NCI-H1105 treated with DMSO at 0.1 percent for 48 hours (cell line): ENCODE measurements around the gene NIPAL3.
A peak's percentile ranks its signal among the peaks of the same experiment; 100 is the strongest.
"Not testable (repeated sequence)": the region's sequence is repeated elsewhere in the genome, so short reads cannot be mapped to it uniquely, and the experiment has no call there.

Experiments
- DNase-seq: peaks from one replicate; lab custom pipeline; 2025; lab: John Stamatoyannopoulos, UW

Gene NIPAL3

DNA sequence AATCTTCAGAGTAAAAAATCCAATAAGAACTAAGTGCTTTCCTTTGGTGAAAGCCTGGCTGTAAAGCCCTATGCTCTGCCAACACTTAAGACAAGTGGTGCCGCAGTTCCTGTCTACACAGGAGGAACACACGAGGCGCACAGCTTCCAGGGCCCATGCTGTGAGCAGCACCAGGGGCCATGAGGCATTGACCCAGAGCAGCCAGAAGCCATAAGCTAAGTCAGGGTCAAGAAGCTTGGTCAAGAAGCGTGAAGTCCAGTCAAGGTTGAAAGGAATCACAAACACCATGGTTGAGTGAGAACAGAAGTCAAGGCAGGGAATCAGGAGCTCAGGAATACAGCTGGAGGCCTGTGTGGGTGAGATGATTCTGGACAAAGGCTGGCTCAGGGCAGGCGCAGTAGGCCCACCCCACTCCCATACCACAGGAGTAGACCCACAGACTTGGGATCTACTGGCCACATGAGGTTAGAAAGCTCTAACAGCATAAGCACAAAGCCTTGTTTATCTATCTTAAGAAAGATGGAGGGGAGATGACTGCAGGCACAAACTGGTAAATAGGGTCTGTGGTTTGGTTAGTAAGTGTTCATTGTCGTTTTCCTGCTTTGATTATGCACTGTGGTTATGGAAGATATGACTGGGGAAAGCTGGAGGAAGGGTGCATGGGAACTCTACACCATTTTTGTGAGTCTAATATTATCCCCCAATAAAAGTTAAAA, 44.1 kb downstream of the NIPAL3 start:
- DNase-seq = no peak

DNA sequence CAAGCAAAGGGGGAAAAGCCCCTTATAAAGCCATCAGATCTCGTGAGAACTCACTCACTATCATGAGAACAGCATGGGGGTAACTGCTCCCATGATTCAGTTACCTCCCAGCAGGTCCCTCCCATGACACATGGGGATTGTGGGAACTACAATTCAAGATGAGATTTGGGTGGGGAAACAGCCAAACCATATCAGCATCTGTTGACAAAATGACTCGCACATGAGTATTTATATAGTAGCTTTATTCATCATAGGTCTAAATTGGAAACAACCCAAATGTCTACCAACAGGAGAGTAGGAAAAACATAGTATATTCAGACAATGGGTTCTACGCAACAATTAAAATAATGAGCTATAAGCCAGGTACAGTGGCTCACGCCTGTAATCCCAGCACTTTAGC, 46.5 kb downstream of the NIPAL3 start:
- DNase-seq = not testable (repeated sequence)

DNA sequence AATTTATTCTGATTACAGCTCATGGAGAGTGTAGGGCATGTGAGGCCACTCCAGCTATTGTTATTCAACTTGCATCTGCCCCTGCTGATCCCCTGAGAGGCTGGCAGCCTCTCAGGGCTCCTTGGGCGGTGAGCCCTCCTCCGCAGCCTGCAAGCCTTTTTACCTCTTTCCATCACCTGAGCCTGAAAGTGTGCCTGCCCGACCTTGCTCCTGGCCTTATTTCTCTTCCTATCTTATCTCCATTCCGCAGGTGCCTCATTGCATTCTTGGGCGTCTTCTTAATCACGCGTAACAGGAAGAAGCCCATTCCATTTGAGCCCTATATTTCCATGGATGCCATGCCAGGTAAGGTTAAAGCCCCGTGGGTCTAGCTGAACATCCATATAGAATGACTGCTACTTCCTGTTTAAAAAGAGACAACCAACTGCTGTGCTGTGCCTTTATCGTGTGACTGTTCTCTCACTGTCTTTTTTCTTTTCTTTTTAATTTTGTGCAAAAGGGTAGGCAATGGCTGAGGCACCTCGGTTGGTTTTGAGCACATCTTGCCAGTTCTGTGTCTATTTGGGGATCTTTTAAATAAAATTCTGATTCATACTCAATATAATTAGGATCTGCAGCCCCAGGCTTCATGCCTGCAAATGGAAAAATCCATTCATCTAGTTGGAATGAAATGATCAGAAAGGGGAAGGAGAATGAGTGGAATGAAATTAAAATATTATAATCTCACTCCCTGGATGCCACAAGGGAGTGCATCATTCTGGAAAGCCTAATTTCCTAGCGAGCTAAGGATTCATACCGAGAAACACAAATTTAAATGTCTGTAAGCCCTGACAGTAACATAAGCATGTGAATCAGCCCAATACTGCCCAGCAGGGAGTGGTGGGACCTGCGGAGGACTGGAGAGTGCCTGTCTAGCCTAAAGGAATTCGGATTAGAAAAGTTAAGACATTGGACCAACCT, 48.5 kb downstream of the NIPAL3 start:
- peak; percentile 30 for DNase-seq

DNA sequence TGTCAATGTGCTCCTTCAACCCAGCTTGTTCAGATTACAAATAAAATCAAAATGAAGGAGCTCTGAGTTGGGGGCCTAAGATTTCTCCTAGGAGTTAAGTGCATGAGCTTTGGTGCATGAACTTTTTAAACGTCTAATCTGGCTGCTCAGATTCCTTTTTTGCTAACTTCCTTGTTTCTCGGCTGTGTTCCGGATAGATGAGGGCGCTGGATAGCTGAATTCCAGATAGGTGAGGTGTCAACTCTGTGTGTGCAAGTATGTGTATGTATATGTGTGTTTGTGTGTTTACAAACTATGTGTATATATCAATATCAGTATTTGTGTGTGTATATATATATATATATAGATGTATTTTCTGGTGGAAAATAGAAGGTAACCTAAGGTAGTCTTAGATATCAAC, 49.5 kb downstream of the NIPAL3 start:
- no peak for DNase-seq

DNA sequence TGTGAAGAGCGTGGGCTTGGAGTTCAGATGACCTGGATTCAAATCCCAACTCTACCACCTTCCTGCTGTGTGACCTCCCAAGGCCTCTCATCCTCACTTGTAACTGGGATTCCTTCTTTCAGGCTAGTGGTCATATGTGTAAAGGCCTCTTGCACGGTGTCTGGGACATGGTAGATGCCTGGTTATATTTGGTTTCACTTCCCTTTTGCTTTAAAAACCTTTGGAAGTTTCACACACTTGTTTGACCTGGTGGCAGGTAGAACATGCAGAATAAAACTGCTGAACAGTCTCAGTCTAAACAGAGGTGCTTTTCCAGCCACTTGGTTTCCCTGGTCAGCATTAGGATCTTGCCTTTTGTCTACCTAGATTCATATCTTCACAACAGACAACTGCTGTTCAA, 50.0 kb downstream of the NIPAL3 start:
- DNase-seq = no peak

DNA sequence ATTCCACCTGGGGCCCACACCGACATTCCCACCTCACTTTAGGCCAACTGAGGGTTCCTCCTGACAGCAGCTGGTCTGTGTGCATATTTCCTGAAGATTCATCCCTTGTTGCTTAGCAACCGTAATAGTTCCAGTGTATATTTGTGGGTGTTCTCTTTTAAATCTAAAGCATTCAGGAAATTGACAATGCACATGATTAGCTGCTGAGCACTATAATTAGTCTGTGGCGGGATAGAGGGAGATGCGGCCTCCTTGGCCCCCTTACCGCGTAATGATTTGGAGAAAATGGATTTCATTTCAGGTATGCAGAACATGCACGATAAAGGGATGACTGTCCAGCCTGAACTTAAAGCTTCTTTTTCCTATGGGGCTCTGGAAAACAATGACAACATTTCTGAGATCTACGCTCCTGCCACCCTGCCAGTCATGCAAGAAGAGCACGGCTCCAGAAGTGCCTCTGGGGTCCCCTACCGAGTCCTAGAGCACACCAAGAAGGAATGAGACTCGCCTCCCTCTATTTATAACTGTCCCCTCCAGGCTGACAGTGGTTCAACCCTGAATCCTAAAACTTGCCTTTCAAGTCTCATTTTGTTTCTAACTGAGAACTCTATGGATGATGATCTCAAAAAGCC, 53.2 kb downstream of the NIPAL3 start:
- peak; percentile 29 for DNase-seq

DNA sequence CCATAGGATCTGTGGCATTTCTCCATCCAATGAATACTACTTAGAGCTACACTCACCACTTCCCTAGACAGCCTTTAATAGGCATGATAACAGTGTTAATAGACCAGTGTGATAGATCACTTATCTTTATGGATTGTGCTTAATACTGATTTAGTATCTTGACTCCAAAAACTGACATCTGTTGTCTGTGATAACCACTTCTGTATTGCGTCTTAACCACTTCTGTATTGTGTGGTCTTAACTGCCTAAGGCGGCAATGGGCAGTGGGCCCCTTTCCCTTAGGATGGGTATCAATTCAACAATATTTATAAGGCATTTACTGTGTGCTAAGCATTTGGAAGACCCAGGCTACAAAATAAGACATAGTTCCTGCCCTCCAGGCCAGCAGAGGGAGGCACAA, 55.0 kb downstream of the NIPAL3 start:
- no peak for DNase-seq

DNA sequence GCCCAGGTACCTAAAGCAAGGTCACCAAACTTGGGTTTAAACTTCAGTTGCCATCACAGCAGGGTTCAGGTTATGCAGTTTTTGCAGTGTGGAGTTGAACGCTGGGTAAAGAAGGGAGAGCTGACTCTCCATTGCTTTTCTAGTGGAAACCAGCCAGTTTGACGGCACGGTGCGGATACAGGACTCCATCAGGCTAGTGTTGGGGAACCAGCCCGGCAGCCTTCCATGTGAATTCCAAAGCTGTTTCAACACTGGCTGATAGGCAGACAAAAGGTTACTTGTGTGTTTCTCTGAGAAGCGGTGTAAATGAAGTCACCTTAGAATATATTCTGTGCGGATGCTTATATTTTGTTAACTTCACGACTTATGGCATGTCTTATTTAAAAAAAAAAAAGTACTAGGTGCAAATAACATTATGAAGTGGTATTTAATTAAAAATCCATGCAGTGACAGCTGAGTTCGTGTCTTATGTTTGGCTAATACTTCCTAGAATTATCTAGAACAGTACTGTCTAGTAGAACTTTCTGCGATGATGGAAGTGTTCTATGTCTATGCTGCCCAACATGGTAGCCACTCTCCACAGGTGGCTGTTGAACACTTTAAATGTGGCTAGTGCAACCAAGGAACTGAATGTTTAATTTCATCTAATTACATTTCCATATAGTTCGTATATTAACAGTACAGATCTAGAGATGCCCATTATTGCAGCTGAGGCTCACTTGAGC, 57.1 kb downstream of the NIPAL3 start:
- no peak for DNase-seq

DNA sequence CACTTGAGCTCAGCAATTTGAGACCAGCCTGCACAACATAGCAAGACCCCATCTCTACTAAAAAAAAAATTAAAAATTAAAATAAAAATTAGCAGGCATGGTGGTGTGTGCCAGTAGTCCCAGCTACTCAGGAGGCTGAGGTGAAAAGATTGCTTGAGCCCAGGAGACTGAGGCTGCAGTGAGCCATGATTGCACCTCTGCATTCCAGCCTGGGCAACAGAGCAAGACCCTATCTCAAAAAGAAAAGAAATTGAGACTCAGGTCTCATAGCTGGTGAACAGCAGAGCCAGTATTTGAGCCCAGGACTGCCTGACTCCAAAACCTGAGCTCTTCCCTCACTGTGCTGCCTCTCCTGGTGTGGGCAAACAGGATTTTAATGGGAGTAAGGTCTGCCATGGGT, 58.6 kb downstream of the NIPAL3 start:
- DNase-seq = no peak

DNA sequence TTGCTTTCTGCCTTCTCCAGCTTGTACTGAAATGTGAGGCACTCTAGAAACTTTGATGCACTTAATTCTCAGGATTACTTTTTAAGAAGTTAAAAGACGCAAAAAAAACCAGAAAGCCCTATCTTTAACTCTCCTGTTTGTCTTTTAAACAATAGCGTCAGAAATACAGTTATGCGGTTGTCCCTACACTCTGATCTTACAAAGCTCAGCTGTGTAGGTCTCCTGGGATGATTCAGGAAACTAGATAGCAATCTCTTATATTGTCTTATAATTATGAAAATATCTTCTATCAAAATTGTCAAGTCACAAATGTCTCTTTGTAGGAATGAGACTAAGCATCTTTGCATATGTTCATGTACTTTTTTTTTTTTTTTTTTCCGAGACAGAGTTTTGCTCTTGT, 60.1 kb downstream of the NIPAL3 start:
- DNase-seq = no peak

DNA sequence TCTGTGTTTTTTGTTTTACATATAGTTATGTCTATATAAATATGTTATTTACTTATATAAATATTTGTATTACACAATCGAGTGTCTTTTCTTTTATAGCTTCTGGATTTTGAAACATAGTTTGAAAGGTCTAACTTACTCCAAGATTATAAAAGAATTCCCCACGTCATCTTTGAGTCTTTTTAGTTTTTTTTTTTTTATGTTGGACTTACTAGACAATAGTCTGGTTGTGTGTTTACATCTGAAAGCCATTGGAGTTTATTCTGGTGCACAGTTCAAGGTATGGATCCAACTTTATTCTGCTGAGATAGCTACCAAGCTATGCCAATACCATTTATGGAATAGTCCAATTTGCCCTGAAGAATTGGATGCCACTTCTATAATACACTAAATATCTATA, 61.0 kb downstream of the NIPAL3 start:
- DNase-seq = no peak

DNA sequence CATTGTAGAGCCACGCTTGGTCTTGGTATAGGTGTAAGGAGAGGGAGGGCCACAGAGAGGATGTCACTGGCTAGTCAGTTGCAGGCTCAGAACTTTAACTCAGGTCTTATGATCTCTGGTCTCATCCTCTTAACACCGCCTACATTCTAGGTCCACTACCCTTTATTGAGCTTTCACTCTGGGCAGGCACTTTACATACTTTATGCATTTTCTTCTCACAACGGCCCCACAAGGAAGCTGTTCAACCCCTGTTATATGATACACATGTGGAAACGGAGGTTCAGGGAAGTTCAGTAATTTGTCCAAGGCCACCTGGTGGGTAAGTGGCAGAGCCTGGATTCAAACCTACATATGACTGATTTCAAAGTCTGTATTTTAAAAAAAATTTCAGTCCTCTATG, 61.7 kb downstream of the NIPAL3 start:
- no peak for DNase-seq

DNA sequence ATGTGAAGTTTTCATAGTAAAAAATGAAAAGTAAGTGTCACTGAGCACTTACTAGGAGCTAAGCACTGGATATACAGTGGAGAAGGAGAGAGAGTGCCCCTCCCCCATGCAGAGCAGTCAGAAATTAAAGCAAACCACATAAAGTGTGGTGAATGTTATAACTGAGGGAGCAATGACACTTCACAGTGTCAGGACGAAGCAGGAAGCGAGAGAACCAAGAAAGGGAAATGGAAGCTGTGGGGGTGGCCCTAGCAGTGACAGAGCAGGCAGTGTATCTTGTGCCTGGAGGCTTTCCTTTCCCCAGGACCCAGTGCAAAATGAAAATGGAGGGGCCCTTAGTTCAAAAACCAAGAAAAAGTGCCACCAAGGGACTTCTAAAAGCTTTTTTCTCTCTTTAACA, 65.5 kb downstream of the NIPAL3 start:
- no peak for DNase-seq

DNA sequence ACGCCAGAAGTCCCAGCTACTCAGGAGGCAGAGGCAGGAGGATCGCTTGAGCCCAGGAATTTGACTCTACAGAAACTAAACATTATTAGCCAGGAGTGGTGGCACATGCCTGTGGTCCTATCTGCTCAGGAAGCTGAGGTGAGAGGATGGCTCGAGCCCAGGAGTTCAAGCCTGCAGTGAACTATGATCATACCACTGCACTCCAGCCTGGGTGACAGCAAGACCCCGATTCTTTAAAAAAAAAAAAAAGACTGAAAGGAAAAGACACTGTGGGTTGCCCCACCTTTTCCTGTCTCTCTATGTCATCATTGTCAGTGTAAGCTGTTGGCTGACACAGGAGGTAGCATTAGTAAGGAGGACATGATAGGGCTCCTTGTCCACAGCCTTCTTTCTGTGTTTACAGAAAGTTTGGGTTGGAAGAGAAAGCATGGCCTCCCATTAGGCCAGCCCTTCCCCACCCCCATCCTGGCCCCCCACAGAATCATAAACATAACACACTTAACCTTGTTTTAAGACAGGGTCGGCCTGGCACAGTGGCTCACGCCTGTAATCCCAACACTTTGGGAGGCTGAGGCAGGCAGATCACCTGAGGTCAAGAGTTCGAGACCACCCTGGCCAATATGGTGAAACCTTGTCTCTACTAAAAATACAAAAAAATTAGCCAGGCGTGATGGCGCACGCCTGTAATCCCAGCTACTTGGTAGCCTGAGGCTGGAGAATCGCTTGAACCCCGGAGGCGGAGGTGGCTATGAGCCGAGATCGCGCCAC, 66.4 kb downstream of the NIPAL3 start:
- no peak for DNase-seq

DNA sequence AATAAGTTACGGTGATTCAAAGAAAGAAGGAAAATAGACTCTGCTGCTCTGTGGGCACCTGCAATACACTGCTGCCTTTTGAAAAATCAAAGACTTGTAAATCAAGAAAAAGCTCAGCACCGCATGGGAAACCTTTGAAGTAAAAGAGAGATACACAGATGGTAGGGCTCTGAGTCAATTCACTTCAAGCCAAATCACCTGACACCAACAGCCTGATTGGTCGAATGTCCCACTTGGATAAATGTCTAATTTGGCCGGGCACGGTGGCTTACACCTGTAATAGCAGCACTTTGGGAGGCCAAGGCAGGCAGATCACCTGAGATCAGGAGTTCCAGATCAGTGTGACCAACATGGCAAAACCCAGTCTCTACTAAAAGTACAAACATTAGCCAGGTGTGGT, 67.8 kb downstream of the NIPAL3 start:
- no peak for DNase-seq

DNA sequence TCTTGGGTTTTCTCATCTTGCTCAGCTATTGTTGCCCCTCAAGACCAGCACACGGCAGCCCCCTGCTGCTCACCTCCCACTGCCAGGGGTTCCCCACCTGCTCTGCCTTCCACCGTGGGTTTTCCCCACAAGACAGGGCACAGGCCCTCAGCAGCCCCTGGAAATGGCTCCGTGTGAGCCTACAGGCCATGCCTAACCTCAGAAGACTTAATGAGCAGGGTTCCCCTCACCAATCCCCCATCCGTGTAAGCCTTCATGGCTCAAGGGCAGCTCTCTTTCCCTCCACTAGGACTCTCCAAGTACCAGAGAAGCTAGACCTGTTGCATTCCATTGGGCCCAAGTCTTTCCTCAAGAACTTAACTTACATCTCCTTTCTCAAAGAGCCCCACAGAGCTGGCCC, 68.6 kb downstream of the NIPAL3 start:
- no peak for DNase-seq

DNA sequence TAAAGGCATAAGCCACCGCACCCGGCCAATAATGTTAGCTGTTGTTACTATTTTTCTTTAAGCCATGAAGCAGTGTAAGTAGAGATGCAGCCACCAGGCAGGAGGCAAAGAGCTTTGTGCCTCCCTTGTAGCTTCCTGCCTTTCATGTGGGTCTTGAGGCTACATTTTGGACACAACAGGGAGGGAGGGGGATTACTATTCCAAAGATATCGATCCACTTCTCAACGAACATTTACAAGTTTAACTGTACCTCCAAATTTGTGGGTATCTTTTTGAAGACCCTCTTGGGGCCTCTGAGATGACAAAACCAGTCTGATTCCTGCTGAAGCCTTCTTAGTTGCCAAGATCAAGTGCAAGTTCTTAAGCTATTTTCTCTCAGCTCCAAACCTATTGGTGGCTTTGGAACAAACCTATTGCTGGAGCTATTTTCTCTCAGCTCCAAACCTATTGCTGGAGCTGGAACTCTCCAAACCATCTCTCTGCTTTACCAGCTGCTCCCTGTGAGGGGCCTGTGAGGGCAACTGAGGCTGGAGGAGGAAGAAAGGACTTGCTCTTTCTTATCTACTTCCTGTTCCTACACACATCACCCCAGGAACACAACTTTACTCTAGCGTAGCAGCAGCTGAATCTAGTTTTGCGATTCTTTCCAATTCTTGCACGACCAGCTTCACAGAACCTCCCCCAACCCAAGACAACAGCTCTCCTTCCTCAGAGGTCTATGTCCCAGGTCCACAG, 70.9 kb downstream of the NIPAL3 start:
- no peak for DNase-seq

DNA sequence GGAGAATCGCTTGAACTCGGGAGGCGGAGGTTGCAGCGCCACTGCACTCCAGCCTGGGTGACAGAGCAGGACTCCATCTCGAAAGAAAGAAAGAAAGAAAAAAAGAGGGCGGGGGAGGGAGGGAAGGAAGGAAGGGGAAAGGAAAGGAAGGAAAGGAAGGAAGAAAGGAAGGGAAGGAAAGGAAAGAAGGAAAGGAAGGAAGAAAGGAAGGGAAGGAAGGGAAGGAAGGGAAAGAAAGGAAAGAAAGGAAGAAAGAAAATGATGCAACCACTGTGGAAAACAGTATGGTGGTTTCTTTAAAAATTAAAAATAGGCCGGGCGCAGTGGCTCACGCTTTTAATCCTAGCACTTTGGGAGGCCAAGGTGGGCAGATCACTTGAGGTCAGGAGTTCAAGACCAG, 71.9 kb downstream of the NIPAL3 start:
- no peak for DNase-seq

DNA sequence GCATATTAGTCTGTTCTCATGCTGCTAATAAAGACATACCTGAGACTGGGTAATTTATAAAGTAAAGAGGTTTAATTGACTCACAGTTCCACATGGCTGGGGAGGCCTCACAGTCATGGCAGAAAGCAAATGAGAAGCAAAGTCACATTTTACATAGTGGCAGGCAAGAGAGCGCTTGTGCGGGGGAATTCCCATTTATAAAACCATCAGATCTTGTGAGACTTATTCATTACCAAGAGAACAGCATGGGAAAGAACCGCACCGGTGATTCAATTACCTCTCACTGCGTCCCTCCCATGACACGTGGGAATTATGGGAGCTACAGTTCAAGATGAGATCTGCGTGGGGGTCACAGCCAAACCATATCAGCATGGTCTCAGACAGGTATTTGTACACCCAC, 72.6 kb downstream of the NIPAL3 start:
- not testable (repeated sequence) for DNase-seq

DNA sequence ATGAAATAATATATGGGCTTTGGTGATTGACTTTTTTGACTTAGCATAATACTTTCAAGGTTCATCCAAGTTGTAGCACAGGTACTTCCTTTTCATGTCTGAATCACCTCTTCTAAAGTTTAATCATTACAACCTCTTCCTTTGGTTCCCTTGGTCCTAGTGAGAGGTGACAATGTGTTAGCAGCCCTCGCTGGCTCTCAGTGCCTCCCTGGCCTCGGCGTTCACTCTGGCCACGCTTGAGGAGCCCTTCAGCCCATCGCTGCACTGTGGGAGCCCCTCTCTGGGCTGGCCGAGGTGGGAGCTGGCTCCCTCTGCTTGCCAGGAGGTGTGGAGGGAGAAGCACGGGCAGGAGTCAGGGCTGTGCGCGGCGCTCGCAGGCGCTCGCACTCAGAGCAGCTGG, 74.1 kb downstream of the NIPAL3 start:
- no peak for DNase-seq
